NCI-H460 (cell line): ENCODE results near the gene DMKN. TPM values are rescaled to one million over a fixed set of nuclear protein-coding genes. Genes with fewer than 3 reads are reported as not detected.
"Not testable (repeated sequence)": the region's sequence is repeated elsewhere in the genome, so short reads cannot be mapped to it uniquely, and the experiment has no call there.

Source experiments
- DNase-seq: peaks from one replicate; pipeline ENCODE4 v3.0.0-alpha.2; 2016; ENCODE audit warnings: low read depth; ENCODE audit errors: extremely low read depth
- total RNA-seq: library from RNA; depleted of rRNA; stranded (reverse); fragments of >200 nt; shearing (Covaris generic); gene quantifications from 2 replicates; pipeline ENCODE4 v1.2.3, GENCODE V29; 2014

DMKN gene
- total RNA-seq, 1 experiment from 2014 or later = 0.40 TPM

- DNase-seq = no peak
Measured at GRCh38 chr19:35470128-35470527, 43.3 kb downstream of the DMKN start.

- peak; percentile 20 for DNase-seq
Measured at GRCh38 chr19:35468637-35469036, 44.8 kb downstream of the DMKN start.

DNA sequence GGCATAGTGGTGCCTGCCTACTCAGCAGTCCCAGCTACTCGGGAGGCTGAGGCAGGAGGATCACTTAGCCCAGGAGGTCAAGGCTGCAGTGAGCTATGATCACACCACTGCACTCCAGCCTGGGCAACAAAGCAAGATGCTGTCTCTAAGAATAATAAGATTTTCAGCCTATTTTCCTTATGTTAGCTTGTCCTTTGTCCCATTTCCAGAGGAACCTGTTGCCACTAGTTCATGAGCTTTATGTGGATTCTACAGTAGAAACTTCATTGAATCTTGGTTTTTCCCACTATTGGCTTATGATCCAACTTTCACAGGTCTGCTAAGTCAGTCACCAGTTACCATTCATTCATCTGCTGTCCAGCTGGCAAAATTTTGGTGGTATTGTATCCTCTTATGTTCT lies 47.2 kb downstream of the DMKN start:
- DNase-seq = no peak

- not testable (repeated sequence) for DNase-seq
Measured at GRCh38 chr19:35462956-35463355, 50.5 kb downstream of the DMKN start.

DNA sequence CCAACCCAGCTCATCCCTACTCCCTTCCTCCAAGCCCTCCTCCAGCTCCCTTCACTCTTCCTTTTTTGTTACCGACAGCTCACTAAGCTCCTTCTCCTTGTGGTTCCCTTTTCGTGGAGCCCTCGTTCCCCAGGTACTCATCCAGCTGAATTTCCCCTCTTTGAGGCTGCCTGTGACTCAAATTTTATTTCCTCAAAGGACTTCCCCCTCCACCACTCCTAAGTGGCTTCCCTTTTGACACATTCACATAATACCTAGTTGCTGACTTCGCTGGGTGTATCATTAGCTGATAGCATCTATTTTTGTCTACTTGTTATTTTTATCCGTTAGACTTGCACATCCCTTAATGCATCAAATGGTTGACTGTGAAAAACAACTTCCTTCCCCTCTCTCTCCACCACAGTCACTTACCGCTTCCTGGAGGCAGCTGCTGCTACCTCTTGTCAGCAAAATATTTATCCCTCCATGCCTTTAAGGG lies 50.9 kb downstream of the DMKN start:
- no peak for DNase-seq

DNA sequence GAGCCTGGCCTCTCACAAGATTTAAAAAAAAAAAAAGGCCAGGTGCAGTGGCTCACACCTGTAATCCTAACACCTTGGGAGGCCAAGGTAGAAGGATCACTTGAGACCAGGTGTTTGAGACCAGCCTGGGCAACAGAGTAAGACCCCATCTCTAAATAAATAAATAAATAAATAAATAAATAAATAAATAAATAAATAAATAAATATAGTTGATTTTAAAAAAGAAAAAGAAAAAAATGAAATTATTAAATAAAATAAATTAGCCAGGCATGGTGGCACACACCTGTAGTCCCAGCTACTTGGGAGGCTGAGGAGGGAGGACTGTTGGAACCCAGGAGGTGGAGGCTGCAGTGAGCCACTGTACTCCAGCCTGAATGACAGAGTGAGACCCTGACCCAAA lies 51.7 kb downstream of the DMKN start:
- not testable (repeated sequence) for DNase-seq

GRCh38 chr19:35461060-35461459 lies 52.4 kb downstream of the DMKN start:
- no peak for DNase-seq

DNA sequence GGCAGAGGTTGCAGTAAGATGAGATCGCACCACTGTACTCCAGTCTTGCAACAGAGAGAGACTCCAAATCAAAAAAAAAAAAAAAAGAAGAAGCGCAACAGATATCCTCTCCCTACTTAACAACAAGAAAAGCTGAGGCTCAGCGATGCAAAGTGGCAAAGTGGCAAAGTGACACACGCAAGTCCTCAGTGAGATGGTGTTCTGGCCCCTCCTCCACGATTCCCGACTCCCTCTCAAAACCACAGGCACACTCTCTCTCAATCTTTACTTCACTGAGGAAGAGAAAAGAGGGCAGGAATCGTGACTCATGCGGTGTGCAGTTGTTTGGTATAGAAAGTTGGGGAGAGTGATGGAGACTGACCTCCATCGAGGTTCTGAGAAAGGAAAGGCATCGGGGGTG lies 52.8 kb downstream of the DMKN start:
- no peak for DNase-seq

DNA sequence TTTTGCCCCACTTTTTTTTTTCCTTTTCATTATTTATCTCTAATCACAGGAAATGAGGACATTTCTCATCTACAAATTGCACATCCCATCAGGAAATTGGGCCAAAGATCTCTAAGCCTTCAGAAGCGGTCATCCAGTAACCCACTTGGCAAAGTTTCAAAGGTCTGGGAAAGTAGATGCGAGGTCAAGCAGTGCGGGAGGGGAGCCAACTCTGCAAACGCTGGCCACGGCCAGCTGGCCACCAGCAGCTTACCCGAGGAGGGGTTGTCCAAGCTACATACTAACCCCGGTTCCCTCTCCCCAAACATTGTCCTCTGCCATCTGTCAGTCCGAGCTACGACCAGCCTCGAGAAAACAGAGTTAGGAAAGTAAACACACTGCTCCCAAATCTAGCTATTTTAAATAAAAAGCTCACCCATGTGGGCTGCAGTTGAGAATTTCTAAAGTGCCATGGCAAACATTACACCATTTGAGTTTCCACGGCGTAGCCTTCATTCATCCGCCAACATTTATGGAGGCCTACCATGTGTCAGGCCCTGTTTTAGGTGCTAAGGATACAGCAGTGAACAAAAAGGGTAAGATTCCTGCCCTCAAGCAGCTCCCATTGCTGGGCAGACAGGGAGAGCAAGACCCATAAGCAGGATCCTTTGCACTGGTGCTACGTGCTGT lies 53.9 kb downstream of the DMKN start:
- no peak for DNase-seq

DNA sequence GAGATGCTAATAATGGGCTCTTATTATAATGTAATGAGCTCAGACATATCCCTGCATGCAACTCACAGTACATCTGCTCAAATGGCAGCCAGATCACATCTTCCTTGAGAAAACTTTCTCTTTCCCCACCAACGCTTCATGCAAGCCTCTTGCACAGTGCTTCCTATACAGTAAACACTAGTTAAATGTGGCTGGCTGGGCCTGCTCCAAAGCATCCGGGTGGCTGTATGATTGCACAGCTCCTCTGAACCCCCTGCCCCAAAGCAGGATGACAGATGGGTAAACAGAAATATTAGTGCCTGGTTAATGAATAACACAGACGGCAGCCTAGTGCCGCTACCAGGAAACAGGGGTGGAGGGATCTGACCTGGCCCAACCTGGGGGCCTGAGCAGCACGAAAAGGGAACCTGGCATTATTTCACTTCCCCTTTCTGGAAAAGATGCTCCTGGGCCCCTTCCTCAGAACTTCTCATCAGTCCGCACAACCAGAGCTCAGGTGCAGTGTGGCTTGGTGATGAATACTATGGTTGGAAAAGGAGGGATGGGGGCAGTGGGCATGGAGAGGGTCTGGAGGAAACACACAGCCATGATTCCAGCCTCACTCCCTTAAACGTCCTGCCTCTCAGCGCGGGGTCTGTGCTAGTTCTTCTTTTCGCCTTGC lies 54.6 kb downstream of the DMKN start:
- DNase-seq = no peak

DNA sequence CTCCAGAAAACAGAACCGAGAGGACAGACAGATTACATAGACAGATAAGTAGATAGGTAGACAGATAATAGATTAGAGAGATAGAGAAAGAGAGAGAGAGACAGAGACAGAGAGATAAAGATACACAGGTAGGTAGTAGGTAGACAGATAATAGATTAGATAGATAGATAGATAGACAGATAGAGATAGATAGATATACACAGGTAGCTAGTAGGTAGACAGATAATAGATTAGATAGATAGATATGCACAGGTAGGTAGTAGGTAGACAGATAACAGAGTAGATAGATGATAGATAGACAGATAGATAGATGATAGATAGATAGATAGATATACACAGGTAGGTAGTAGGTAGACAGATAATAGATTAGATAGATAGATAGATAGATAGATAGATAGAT lies 55.3 kb downstream of the DMKN start:
- DNase-seq = no peak

DNA sequence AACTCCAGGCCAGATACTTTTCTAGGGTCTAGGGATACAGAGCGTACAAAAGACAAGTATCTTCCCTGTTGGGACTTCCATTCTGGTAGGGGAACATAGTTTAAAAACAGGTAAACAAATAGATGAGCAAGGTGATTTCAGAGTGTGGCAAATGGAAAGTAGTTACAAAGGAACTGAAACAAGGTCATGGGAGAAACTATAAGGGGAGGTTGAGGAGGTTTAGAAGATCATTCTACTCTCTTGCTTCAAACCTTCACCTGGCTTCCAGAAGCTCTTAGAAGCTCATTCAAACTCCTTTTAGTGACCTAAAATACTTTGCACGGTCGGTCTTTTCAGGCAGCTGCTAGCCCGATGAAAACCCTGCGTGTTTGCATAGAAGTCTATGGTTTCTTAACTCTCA lies 56.3 kb downstream of the DMKN start:
- DNase-seq = no peak

DNA sequence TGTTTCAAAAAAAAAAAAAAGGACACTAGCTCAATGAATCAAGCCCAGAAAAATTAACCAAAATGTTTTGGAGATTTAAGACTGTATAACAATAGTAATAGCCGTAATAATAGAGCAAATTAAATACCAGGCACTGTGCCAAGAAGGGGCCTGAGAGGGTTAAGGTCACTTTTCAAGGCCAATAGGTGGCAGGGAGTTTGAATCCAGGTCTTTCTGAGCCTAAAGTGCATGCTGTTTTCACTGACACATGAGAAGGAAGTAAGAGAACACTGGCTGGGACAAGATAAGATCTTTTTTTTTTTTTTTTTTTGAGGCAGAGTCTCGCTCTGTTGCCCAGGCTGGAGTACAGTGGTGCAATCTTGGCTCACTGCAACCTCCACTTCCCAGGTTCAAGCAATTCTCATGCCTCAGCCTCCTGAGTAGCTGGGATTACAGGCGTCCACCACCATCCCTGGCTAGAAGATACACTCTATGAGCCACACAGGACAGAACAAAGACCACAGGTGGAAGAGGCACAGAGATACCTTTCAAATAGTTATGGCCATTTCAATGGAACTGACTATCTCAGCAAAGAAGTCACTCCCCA lies 57.7 kb downstream of the DMKN start:
- no peak for DNase-seq

- DNase-seq = no peak
Measured at GRCh38 chr19:35454663-35455062, 58.8 kb downstream of the DMKN start.

GRCh38 chr19:35451338-35452096 lies 61.9 kb downstream of the DMKN start:
- DNase-seq = no peak

DNA sequence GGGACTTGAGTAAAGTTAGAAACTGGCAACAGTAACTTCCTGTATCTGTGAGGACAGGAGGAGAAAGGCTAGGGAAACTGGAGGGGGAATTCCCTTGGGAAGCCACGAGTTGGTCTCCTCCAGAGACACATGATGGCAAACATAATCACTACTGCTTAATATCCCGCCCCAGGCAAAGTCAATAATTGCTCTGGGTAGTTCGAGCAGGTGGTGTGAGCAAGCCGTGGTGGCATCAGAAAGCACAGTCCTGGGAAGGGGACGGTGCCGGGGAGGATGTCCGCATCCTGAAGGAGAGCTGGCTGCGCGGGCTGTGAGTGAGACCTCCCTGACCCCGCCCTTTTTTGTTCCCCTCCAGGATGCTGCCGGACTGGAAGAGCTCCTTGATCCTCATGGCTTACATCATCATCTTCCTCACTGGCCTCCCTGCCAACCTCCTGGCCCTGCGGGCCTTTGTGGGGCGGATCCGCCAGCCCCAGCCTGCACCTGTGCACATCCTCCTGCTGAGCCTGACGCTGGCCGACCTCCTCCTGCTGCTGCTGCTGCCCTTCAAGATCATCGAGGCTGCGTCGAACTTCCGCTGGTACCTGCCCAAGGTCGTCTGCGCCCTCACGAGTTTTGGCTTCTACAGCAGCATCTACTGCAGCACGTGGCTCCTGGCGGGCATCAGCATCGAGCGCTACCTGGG lies 63.9 kb downstream of the DMKN start:
- DNase-seq = no peak

GRCh38 chr19:35447606-35448469 lies 65.6 kb downstream of the DMKN start, which contains the start of gene FFAR2:
TSS of gene FFAR2 (plus strand) at chr19:35448257. CDS start at chr19:35449715, 1,458 bp downstream.
- DNase-seq = no peak
